Astrocyte (in vitro differentiated cells and primary cell): ENCODE measurements around the gene KCNMA1. TPM values are rescaled to one million over a fixed set of nuclear protein-coding genes. Genes with fewer than 3 reads are reported as not detected.

ENCODE experiments used
- DNase-seq: peaks from one replicate; pipeline ENCODE4 v3.0.0-alpha.2; 2010; ENCODE audit warnings: low read depth
- FAIRE-seq: peaks from 2 replicates; lab custom pipeline; 2011; peaks lifted over from hg19 to GRCh38; lab: Jason Lieb, UNC
- H2AFZ ChIP-seq: 2 replicates; pipeline ENCODE4 v1.6.0; 2012; ENCODE audit warnings: low read depth, low read length, inconsistent platforms
- H3K27ac ChIP-seq: 2 replicates; pipeline ENCODE4 v1.5.1; 2011; ENCODE audit warnings: low read depth, low read length, inconsistent platforms
- H3K27me3 ChIP-seq: 2 replicates; pipeline ENCODE4 v1.6.0; 2011; ENCODE audit warnings: low read length, inconsistent platforms; ENCODE audit not compliant: insufficient read depth
- H3K36me3 ChIP-seq: 2 replicates; pipeline ENCODE4 v1.5.1; 2011; ENCODE audit warnings: low read length, inconsistent platforms; ENCODE audit not compliant: insufficient read depth
- H3K4me1 ChIP-seq: 2 replicates; pipeline ENCODE4 v1.5.1; 2011; ENCODE audit warnings: low read length, inconsistent platforms; ENCODE audit not compliant: insufficient read depth
- H3K4me2 ChIP-seq: 2 replicates; pipeline ENCODE4 v1.6.0; 2012; ENCODE audit warnings: low read length, inconsistent platforms
- H3K4me3 ChIP-seq: 2 replicates; pipeline ENCODE4 v1.5.1; 2011; ENCODE audit warnings: low read depth, mild to moderate bottlenecking, low read length, inconsistent platforms; ENCODE audit not compliant: insufficient read depth
- H3K79me2 ChIP-seq: 2 replicates; pipeline ENCODE4 v1.6.0; 2012; ENCODE audit warnings: mild to moderate bottlenecking, low read length, inconsistent platforms; ENCODE audit not compliant: insufficient read depth
- H3K9ac ChIP-seq: 2 replicates; pipeline ENCODE4 v1.6.0; 2012; ENCODE audit warnings: mild to moderate bottlenecking, low read length, inconsistent platforms
- H3K9me3 ChIP-seq: 2 replicates; pipeline ENCODE4 v1.5.1; 2012; ENCODE audit warnings: low read depth, mild to moderate bottlenecking, low read length, inconsistent platforms; ENCODE audit not compliant: insufficient read depth
- H4K20me1 ChIP-seq: 2 replicates; pipeline ENCODE4 v1.6.0; 2012; ENCODE audit warnings: low read length, inconsistent platforms; ENCODE audit not compliant: insufficient read depth
- H3K27ac Mint-ChIP-seq: one replicate; pipeline ENCODE4 v1.8.0; 2021; ENCODE audit warnings: mild to moderate bottlenecking, mixed read lengths; ENCODE audit not compliant: unreplicated experiment
- H3K27me3 Mint-ChIP-seq: one replicate; pipeline ENCODE4 v1.8.0; 2021; ENCODE audit warnings: low read depth, mixed read lengths; ENCODE audit not compliant: unreplicated experiment
- H3K36me3 Mint-ChIP-seq: one replicate; pipeline ENCODE4 v1.8.0; 2021; ENCODE audit warnings: low read depth, mixed read lengths; ENCODE audit not compliant: unreplicated experiment
- H3K4me1 Mint-ChIP-seq: one replicate; pipeline ENCODE4 v1.8.0; 2021; ENCODE audit warnings: low read depth, mixed read lengths; ENCODE audit not compliant: unreplicated experiment
- H3K4me3 Mint-ChIP-seq: one replicate; pipeline ENCODE4 v1.8.0; 2021; ENCODE audit warnings: mild to moderate bottlenecking, moderate library complexity, mixed read lengths; ENCODE audit not compliant: unreplicated experiment
- H3K9me3 Mint-ChIP-seq: one replicate; pipeline ENCODE4 v1.8.0; 2021; ENCODE audit warnings: mild to moderate bottlenecking, mixed read lengths; ENCODE audit not compliant: unreplicated experiment
- EZH2 ChIP-seq: IDR thresholded peaks from 2 replicates; pipeline ENCODE4 v1.6.1; 2012; ENCODE audit warnings: mild to moderate bottlenecking, low read length, inconsistent platforms; ENCODE audit not compliant: insufficient read depth
- total RNA-seq: library from RNA; stranded (reverse); gene quantifications from 2 replicates; pipeline ENCODE4 v1.2.1, GENCODE V29; 2021
- TF ChIP-seq, protein P1 (sequence below): IDR thresholded peaks from 2 replicates; pipeline ENCODE4 v1.5.1; 2011; ENCODE audit warnings: low read depth, mild to moderate bottlenecking, inconsistent platforms, low read length, moderate library complexity; ENCODE audit not compliant: insufficient read depth

KCNMA1 gene
- total RNA-seq, 1 donor from 2014 or later, result 45.8 TPM

DNA sequence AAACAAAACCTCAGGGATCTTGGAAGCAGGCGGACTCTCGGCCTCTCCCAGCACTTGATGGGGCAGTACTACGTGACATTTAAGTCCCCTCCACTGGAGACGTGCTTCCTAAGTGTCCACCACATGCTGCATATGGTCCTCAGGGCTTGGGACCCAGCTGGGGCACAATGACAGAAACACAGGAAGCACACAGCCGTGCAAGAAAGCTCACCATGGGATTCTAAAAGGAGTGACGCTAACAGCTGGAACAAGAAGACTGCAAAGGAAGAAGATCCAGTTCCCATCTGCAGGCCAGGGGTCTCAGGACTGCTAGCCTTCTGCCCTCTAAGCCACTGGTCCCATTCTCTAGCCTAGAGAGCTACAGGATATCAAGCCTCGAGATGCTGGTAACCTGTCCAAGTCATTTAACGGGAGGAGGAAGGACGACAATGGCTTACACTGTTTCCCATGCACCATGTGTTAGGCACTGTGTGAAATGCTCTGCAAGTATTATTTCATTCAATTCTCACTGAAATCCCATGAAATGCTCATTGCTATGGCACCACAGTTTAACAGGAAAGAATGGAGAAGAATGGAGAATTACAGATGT lies 61.1 kb downstream of the KCNMA1 start:
- Histone ChIP-seq H3K4me1 (peaks cover 15% of the 10 kb centered on the region), H2AFZ (no peak overlapping the region), H3K79me2 (peaks cover 14% of the 10 kb centered on the region), H3K27ac (no peak overlapping the region), H3K27me3 (no peaks in the 10 kb centered on the region), H4K20me1 (no peaks in the 10 kb centered on the region), H3K36me3 (no peaks in the 10 kb centered on the region), H3K4me3 (no peak overlapping the region), H3K4me2 (no peak overlapping the region), H3K9ac (no peak overlapping the region), H3K9me3 (no peaks in the 10 kb centered on the region)
- H3K4me3 Mint-ChIP-seq, result no peak overlapping the region
- FAIRE-seq (no peak), DNase-seq (no peak)
- H3K27ac Mint-ChIP-seq, result no peak overlapping the region
- H3K36me3 Mint-ChIP-seq, result peaks cover 7% of the 10 kb centered on the region
- no peak for TF ChIP-seq EZH2
- H3K4me1 Mint-ChIP-seq, result peaks cover 10% of the 10 kb centered on the region
- H3K9me3 Mint-ChIP-seq, result no peaks in the 10 kb centered on the region
- no peaks in the 10 kb centered on the region for H3K27me3 Mint-ChIP-seq

- H4K20me1 ChIP-seq, result no peaks in the 10 kb centered on the region
- Mint-ChIP-seq H3K36me3 (peaks cover 6% of the 10 kb centered on the region), H3K27ac (no peak overlapping the region), H3K9me3 (no peaks in the 10 kb centered on the region), H3K27me3 (no peaks in the 10 kb centered on the region), H3K4me1 (peaks cover 10% of the 10 kb centered on the region), H3K4me3 (no peak overlapping the region)
- H3K9ac ChIP-seq, result no peak overlapping the region
- peaks cover 18% of the 10 kb centered on the region for H3K79me2 ChIP-seq
- H3K4me3 ChIP-seq, result no peak overlapping the region
- H3K27me3 ChIP-seq, result no peaks in the 10 kb centered on the region
- peaks cover 15% of the 10 kb centered on the region for H3K4me1 ChIP-seq
- H3K36me3 ChIP-seq, result no peaks in the 10 kb centered on the region
- no peak for DNase-seq
- H2AFZ ChIP-seq, result no peak overlapping the region
- H3K9me3 ChIP-seq, result no peaks in the 10 kb centered on the region
- no peak for TF ChIP-seq EZH2
- TF ChIP-seq, protein P1, sequence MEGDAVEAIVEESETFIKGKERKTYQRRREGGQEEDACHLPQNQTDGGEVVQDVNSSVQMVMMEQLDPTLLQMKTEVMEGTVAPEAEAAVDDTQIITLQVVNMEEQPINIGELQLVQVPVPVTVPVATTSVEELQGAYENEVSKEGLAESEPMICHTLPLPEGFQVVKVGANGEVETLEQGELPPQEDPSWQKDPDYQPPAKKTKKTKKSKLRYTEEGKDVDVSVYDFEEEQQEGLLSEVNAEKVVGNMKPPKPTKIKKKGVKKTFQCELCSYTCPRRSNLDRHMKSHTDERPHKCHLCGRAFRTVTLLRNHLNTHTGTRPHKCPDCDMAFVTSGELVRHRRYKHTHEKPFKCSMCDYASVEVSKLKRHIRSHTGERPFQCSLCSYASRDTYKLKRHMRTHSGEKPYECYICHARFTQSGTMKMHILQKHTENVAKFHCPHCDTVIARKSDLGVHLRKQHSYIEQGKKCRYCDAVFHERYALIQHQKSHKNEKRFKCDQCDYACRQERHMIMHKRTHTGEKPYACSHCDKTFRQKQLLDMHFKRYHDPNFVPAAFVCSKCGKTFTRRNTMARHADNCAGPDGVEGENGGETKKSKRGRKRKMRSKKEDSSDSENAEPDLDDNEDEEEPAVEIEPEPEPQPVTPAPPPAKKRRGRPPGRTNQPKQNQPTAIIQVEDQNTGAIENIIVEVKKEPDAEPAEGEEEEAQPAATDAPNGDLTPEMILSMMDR, result no peak
- no peak overlapping the region for H3K27ac ChIP-seq
- no peak overlapping the region for H3K4me2 ChIP-seq
- no peak for FAIRE-seq
Observed at GRCh38 chr10:77576007-77576367, 61.6 kb downstream of the KCNMA1 start.

DNA sequence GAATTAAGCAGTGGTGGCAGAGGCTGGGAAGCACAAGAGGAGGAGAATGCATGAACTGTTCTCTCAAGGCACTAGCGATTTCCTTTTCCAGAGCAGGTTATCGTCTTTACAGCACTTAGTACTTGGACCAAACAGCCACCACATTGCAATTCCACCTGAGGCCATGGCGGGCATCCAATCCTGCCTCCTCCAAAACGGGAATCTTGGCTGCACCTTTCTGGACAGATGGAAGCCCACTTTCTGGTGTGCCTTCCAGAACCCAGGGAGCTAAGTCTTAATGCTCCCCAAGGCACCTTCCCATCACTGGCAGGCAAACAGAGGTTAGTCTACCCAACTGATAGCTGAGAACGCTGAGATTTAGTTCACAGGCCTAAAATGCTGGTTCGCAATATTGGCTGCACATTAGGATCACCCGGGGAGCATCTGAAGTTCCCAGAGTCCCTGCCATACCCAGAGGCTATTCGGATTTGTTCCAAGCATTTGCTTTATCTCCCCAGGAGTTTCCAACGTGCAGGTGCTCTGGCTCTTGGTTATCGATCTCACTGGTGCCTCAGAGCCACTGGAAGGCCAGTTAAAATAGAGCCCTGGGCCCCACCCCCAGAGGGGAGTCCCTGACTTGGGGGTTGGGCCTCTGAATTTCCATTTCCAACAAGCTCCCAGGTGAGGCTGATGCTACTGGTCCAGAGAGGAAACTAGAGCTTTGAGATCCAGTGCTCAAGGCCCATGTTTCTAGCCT lies 62.2 kb downstream of the KCNMA1 start:
- no peaks in the 10 kb centered on the region for H3K36me3 ChIP-seq
- H3K27ac Mint-ChIP-seq, result no peak overlapping the region
- no peaks in the 10 kb centered on the region for H3K27me3 Mint-ChIP-seq
- H3K4me3 Mint-ChIP-seq, result no peak overlapping the region
- no peak overlapping the region for H3K4me2 ChIP-seq
- no peaks in the 10 kb centered on the region for H3K9me3 ChIP-seq
- no peak overlapping the region for H3K4me3 ChIP-seq
- peaks cover 18% of the 10 kb centered on the region for H3K79me2 ChIP-seq
- no peaks in the 10 kb centered on the region for H3K27me3 ChIP-seq
- H3K9me3 Mint-ChIP-seq, result no peaks in the 10 kb centered on the region
- no peak overlapping the region for H3K27ac ChIP-seq
- peaks cover 10% of the 10 kb centered on the region for H3K4me1 Mint-ChIP-seq
- peaks cover 6% of the 10 kb centered on the region for H3K36me3 Mint-ChIP-seq
- no peak for DNase-seq
- no peak overlapping the region for H2AFZ ChIP-seq
- FAIRE-seq, result no peak
- H3K9ac ChIP-seq, result no peak overlapping the region
- H3K4me1 ChIP-seq, result peaks cover 15% of the 10 kb centered on the region
- TF ChIP-seq EZH2, result no peak
- TF ChIP-seq, protein P1, result no peak
- H4K20me1 ChIP-seq, result no peaks in the 10 kb centered on the region
